Measurements from ENCODE around the gene RGS9.

DNA sequence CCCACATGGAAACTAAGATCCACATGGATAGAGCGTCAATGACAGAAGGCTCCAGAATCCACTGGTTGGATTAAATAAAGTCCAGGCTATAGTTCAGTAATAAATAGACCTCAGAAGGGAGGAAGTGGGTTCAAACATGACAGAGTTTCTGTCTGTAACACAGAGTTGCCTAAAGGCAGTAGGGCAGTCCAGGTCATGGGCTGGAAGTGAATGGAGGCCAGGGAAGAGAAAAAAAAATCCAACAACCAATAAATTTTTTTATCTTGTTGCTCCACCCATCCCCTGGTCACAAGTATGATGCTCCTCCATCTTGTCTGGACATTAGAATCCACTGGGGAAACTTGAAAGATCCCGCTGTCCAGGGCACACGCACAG is 92.4 kb downstream of the RGS9 start:
- TF ChIP-seq, protein P1, sequence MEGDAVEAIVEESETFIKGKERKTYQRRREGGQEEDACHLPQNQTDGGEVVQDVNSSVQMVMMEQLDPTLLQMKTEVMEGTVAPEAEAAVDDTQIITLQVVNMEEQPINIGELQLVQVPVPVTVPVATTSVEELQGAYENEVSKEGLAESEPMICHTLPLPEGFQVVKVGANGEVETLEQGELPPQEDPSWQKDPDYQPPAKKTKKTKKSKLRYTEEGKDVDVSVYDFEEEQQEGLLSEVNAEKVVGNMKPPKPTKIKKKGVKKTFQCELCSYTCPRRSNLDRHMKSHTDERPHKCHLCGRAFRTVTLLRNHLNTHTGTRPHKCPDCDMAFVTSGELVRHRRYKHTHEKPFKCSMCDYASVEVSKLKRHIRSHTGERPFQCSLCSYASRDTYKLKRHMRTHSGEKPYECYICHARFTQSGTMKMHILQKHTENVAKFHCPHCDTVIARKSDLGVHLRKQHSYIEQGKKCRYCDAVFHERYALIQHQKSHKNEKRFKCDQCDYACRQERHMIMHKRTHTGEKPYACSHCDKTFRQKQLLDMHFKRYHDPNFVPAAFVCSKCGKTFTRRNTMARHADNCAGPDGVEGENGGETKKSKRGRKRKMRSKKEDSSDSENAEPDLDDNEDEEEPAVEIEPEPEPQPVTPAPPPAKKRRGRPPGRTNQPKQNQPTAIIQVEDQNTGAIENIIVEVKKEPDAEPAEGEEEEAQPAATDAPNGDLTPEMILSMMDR (IDR thresholded peaks at IDR 0.05) = no peak
- TF ChIP-seq POLR2A (IDR thresholded peaks at IDR 0.05) (no peak), POLR2AphosphoS5 (IDR thresholded peaks at IDR 0.05; ENCODE audit: insufficient read depth in 1 of 2, low read depth in 1 of 2) (no peak)

All from vagina (tissue), 2 donors.